CD14-positive monocyte (primary cell): ENCODE results near the gene ZCCHC8. TPM values are rescaled to one million over a fixed set of nuclear protein-coding genes. Genes with fewer than 3 reads are reported as not detected.
A peak's percentile ranks its signal among the peaks of the same experiment; 100 is the strongest.

Experiments used
- DNase-seq, 3 donors: peaks; one replicate each; pipeline ENCODE4 v3.0.0-alpha.2; 2011 to 2022
- H2AFZ ChIP-seq: 2 replicates; pipeline ENCODE4 v1.6.0; 2012; ENCODE audit warnings: mild to moderate bottlenecking, low read depth, low read length, inconsistent platforms; ENCODE audit not compliant: insufficient read depth, poor library complexity, severe bottlenecking
- H3K27ac ChIP-seq, 2 donors: 1 replicate in 1 of 2; 2 replicates in 1 of 2; pipeline ENCODE4 v1.5.1; 2012 to 2013; ENCODE audit warnings: low read length in 2 of 2, control low read depth in 1 of 2, inconsistent platforms in 1 of 2, low read depth in 1 of 2, mild to moderate bottlenecking in 1 of 2
- H3K27me3 ChIP-seq, 2 donors: one replicate each; pipeline versions ENCODE4 v1.6.0 to v1.6.1; 2011 to 2013; ENCODE audit warnings: low read length in 2 of 2; ENCODE audit not compliant: control insufficient read depth in 2 of 2, insufficient read depth in 2 of 2
- H3K36me3 ChIP-seq, 2 donors: replicated peaks in 1 of 2; 1 replicate in 1 of 2; 2 replicates in 1 of 2; pipeline versions ENCODE4 v1.5.1 to v1.6.1; 2012 to 2013; ENCODE audit warnings: low read length in 2 of 2, control low read depth in 1 of 2, inconsistent platforms in 1 of 2, mild to moderate bottlenecking in 1 of 2; ENCODE audit not compliant: insufficient read depth in 2 of 2, control insufficient read depth in 1 of 2
- H3K4me1 ChIP-seq, 2 donors: 1 replicate in 1 of 2; 2 replicates in 1 of 2; pipeline versions ENCODE4 v1.5.1 to v1.6.1; 2012 to 2013; ENCODE audit warnings: low read length in 2 of 2, control low read depth in 1 of 2, inconsistent platforms in 1 of 2, mild to moderate bottlenecking in 1 of 2, moderate library complexity in 1 of 2; ENCODE audit not compliant: insufficient read depth in 2 of 2, control insufficient read depth in 1 of 2
- H3K4me2 ChIP-seq: replicated peaks from 2 replicates; pipeline ENCODE3; 2012; ENCODE audit warnings: low read length, moderate library complexity, mild to moderate bottlenecking; ENCODE audit not compliant: poor library complexity, severe bottlenecking; ENCODE audit errors: extremely low read depth
- H3K4me3 ChIP-seq, 3 experiments: fragments of 200-600 bp in 1 of 3; sonication (generic) in 1 of 3; replicated peaks in 1 of 3; 1 replicate in 2 of 3; 2 replicates in 1 of 3; pipeline ENCODE4 v1.5.1; 2011 to 2013; ENCODE audit warnings: low read length in 3 of 3, mild to moderate bottlenecking in 3 of 3, control low read depth in 2 of 3, low read depth in 2 of 3, inconsistent platforms in 1 of 3, moderate library complexity in 1 of 3
- H3K79me2 ChIP-seq: 2 replicates; pipeline ENCODE4 v1.6.0; 2012; ENCODE audit warnings: mild to moderate bottlenecking, control low read depth, inconsistent platforms, low read length, moderate library complexity; ENCODE audit not compliant: insufficient read depth
- H3K9ac ChIP-seq: 2 replicates; pipeline ENCODE4 v1.6.0; 2017; ENCODE audit warnings: low read length, mild to moderate bottlenecking; ENCODE audit not compliant: insufficient read depth, poor library complexity, severe bottlenecking
- H3K9me3 ChIP-seq, 2 donors: replicated peaks in 1 of 2; 1 replicate in 1 of 2; 2 replicates in 1 of 2; pipeline versions ENCODE4 v1.5.1 to v1.6.1; 2012 to 2013; ENCODE audit warnings: low read length in 2 of 2, control low read depth in 1 of 2; ENCODE audit not compliant: control insufficient read depth in 1 of 2, insufficient read depth in 1 of 2
- H4K20me1 ChIP-seq: 2 replicates; pipeline ENCODE4 v1.6.0; 2012; ENCODE audit warnings: mild to moderate bottlenecking, low read length, control low read depth, moderate library complexity; ENCODE audit not compliant: insufficient read depth
- H3K27ac Mint-ChIP-seq, 7 donors: one replicate each; pipeline ENCODE4 v1.8.0; 2020; ENCODE audit warnings: mild to moderate bottlenecking in 7 of 7, mixed read lengths in 7 of 7, moderate library complexity in 6 of 7, inconsistent platforms in 2 of 7
- H3K27me3 Mint-ChIP-seq, 3 donors: one replicate each; pipeline ENCODE4 v1.8.0; 2021 to 2022; ENCODE audit warnings: low read depth in 3 of 3, mild to moderate bottlenecking in 3 of 3, mixed read lengths in 3 of 3, moderate library complexity in 3 of 3, inconsistent platforms in 1 of 3
- H3K36me3 Mint-ChIP-seq, 2 donors: one replicate each; pipeline ENCODE4 v1.8.0; 2020; ENCODE audit warnings: mixed read lengths in 2 of 2, inconsistent platforms in 1 of 2, mild to moderate bottlenecking in 1 of 2
- H3K4me1 Mint-ChIP-seq: one replicate; pipeline ENCODE4 v1.8.0; 2020; ENCODE audit warnings: mild to moderate bottlenecking, mixed read lengths
- H3K4me3 Mint-ChIP-seq, 2 donors: one replicate each; pipeline ENCODE4 v1.8.0; 2020; ENCODE audit warnings: mild to moderate bottlenecking in 2 of 2, mixed read lengths in 2 of 2, moderate library complexity in 1 of 2
- H3K9me3 Mint-ChIP-seq, 7 donors: one replicate each; pipeline ENCODE4 v1.8.0; 2020 to 2022; ENCODE audit warnings: mixed read lengths in 7 of 7, mild to moderate bottlenecking in 6 of 7, moderate library complexity in 6 of 7, inconsistent platforms in 2 of 7
- WGBS: methylation state at CpG from one replicate; pipeline ENCODE4 v1.1.5; 2013; ENCODE audit warnings: missing lambda C conversion rate; ENCODE audit not compliant: insufficient coverage; 5-methylcytosine and 5-hydroxymethylcytosine counted together
- intact Hi-C, 2 donors: fragments of 100-400 bp; cut with micrococcal nuclease; formaldehyde crosslinking; loops; one replicate each; pipeline versions ENCODE4 v1.15.0 to v1.15.1; 2023
- polyA plus RNA-seq, 3 donors: library from polyadenylated mRNA; depleted of rRNA in 1 of 3; unstranded in 2 of 3; stranded (reverse) in 1 of 3; fragments of 300-500 nt in 2 of 3; fragments of >200 nt in 1 of 3; fragmentation: Illumina TruSeq in 2 of 3; gene quantifications; 1 replicate in 2 of 3; 2 replicates in 1 of 3; pipeline ENCODE4 v1.2.3, GENCODE V29; 2012 to 2021
- TF ChIP-seq, protein P1 (sequence below): fragments of 200-600 bp; IDR thresholded peaks from one replicate; pipeline ENCODE4 v1.8.0; 2022; ENCODE audit warnings: antibody characterized with exemption, mild to moderate bottlenecking

Gene ZCCHC8
- polyA plus RNA-seq, 3 donors = 2.5 to 25.4 (median 5.4) TPM

DNA sequence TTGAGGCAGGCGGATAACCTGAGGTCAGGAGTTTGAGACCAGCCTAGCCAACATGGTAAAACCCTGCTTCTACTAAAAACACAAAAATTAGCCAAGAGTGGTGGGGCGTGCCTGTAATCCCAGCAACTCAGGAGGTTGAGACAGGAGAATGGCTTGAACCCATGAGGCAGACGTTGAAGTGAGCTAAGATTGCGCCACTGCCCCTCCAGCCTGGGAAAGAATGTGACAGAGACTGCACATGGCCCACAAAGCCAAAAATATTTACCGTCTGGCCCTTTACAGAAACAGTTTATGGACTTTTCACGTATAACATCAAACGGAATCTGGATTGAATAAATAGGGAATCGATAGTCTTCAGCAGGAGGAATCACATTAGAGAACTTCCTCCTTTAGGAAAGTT is 22.5 kb upstream of the ZCCHC8 start:
- TF ChIP-seq, protein P1, sequence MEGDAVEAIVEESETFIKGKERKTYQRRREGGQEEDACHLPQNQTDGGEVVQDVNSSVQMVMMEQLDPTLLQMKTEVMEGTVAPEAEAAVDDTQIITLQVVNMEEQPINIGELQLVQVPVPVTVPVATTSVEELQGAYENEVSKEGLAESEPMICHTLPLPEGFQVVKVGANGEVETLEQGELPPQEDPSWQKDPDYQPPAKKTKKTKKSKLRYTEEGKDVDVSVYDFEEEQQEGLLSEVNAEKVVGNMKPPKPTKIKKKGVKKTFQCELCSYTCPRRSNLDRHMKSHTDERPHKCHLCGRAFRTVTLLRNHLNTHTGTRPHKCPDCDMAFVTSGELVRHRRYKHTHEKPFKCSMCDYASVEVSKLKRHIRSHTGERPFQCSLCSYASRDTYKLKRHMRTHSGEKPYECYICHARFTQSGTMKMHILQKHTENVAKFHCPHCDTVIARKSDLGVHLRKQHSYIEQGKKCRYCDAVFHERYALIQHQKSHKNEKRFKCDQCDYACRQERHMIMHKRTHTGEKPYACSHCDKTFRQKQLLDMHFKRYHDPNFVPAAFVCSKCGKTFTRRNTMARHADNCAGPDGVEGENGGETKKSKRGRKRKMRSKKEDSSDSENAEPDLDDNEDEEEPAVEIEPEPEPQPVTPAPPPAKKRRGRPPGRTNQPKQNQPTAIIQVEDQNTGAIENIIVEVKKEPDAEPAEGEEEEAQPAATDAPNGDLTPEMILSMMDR = no peak
- H3K27ac Mint-ChIP-seq = peak overlapping the region in 5 of 7 donors; percentile 13 to 75 (median 63)
- Histone ChIP-seq H3K4me2 (peak overlapping the region; percentile 99), H3K27me3 (no peaks in the 10 kb centered on the region), H3K79me2 (peaks cover 95% of the 10 kb centered on the region), H3K4me1 (peaks cover 37 to 39% of the 10 kb centered on the region in 2 donors), H3K4me3 (peak overlapping the region in 1 of 3 experiments; percentile 100), H3K9ac (no peak overlapping the region), H2AFZ (no peak overlapping the region), H4K20me1 (peaks cover 77% of the 10 kb centered on the region), H3K36me3 (peaks cover 46 to 52% of the 10 kb centered on the region in 2 donors), H3K27ac (peak overlapping the region; percentile 13 to 37), H3K9me3 (no peaks in the 10 kb centered on the region)
- peaks cover 28% of the 10 kb centered on the region for H3K4me1 Mint-ChIP-seq
- no peak overlapping the region for H3K4me3 Mint-ChIP-seq
- H3K9me3 Mint-ChIP-seq = no peaks in the 10 kb centered on the region
- DNase-seq = no peak
- intact Hi-C loops = loop anchor here in 1 of 2 donors (10.0 kb wide), 1 partner anchor 232 kb away; the partner anchor contains the start of gene DENR
- 31% methylated on average over 2 of the region's 8 CpGs for WGBS
- H3K27me3 Mint-ChIP-seq = peaks cover 0 to 2% (median 0%) of the 10 kb centered on the region in 3 donors
- peaks cover 42 to 49% of the 10 kb centered on the region in 2 donors for H3K36me3 Mint-ChIP-seq

DNA sequence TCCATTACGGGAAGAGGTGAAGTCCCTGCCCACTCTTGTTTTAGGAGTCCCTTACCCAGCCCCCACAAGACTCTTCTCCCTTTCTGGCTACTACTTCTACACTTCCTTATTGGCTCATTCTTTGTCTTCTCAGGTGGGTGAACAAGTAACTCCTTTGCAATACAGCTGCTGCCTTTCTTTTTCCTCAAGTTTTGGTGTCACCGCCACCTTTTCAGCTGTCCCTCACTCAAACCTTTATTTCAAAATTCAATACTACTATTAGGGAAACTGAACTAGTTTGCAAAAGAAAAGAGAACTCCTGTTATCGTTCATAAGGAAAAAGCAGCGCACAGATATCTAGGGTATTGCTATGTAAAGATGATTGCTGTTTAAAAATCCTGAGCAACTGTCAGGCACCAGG is 19.9 kb upstream of the ZCCHC8 start:
- intact Hi-C loops = loop anchor here in 1 of 2 donors (10.0 kb wide), 1 partner anchor 234 kb away; the partner anchor contains the start of gene DENR
- Histone ChIP-seq H3K4me1 (peaks cover 26 to 28% of the 10 kb centered on the region in 2 donors), H3K79me2 (peaks cover 98% of the 10 kb centered on the region), H3K27me3 (no peaks in the 10 kb centered on the region), H3K36me3 (peaks cover 70 to 78% of the 10 kb centered on the region in 2 donors), H3K4me3 (no peak overlapping the region), H3K9me3 (no peaks in the 10 kb centered on the region), H4K20me1 (peaks cover 99% of the 10 kb centered on the region), H2AFZ (no peak overlapping the region), H3K9ac (no peak overlapping the region), H3K4me2 (no peak overlapping the region), H3K27ac (no peak overlapping the region)
- no peak overlapping the region for H3K4me3 Mint-ChIP-seq
- H3K4me1 Mint-ChIP-seq = peaks cover 28% of the 10 kb centered on the region
- H3K27ac Mint-ChIP-seq = peak overlapping the region in 1 of 7 donors; percentile 52
- no peak for DNase-seq
- WGBS = no CpG with 5 or more reads among the region's 4 CpGs
- peaks cover 67 to 75% of the 10 kb centered on the region in 2 donors for H3K36me3 Mint-ChIP-seq
- TF ChIP-seq, protein P1 = no peak
- H3K9me3 Mint-ChIP-seq = no peaks in the 10 kb centered on the region
- H3K27me3 Mint-ChIP-seq = peaks cover 0 to 2% (median 0%) of the 10 kb centered on the region in 3 donors
